OCI-LY1 (cell line): Measurements from ENCODE around the gene PON1.

Experiments used
- H2AFZ ChIP-seq: fragments of 200-600 bp; sonication (generic), shearing (Covaris generic); 2 replicates; pipeline ENCODE4 v1.6.0; 2014; ENCODE audit warnings: antibody characterized with exemption, mild to moderate bottlenecking, low read length
- H3F3A ChIP-seq: fragments of 200-600 bp; sonication (generic), shearing (Covaris generic); 2 replicates; pipeline ENCODE4 v1.6.0; 2014; ENCODE audit warnings: mild to moderate bottlenecking, antibody characterized with exemption, low read length, moderate library complexity; ENCODE audit not compliant: insufficient read depth
- H3K27ac ChIP-seq: fragments of 200-600 bp; sonication (generic); 2 replicates; pipeline ENCODE4 v1.5.1; 2014; ENCODE audit warnings: low read length, mixed run types, mild to moderate bottlenecking, low read depth; ENCODE audit not compliant: poor library complexity, severe bottlenecking
- H3K27me3 ChIP-seq: fragments of 200-600 bp; sonication (generic); 2 replicates; pipeline ENCODE4 v1.6.0; 2014; ENCODE audit warnings: antibody characterized with exemption, mild to moderate bottlenecking, low read length, moderate library complexity; ENCODE audit not compliant: insufficient read depth
- H3K36me3 ChIP-seq: fragments of 200-600 bp; sonication (generic); 2 replicates; pipeline ENCODE4 v1.6.1; 2014; ENCODE audit warnings: mild to moderate bottlenecking, antibody characterized with exemption, low read length, moderate library complexity, mixed read lengths; ENCODE audit not compliant: insufficient read depth
- H3K4me1 ChIP-seq: fragments of 200-600 bp; sonication (generic); 2 replicates; pipeline ENCODE4 v1.5.1; 2014; ENCODE audit warnings: mild to moderate bottlenecking, low read length, moderate library complexity; ENCODE audit not compliant: insufficient read depth, severe bottlenecking
- H3K4me2 ChIP-seq: fragments of 200-600 bp; sonication (generic), shearing (Covaris generic); 2 replicates; pipeline ENCODE4 v1.6.1; 2014; ENCODE audit warnings: low read length
- H3K4me3 ChIP-seq: fragments of 200-600 bp; sonication (generic); 2 replicates; pipeline ENCODE4 v1.5.1; 2014; ENCODE audit warnings: low read length, low read depth, mild to moderate bottlenecking, mixed read lengths; ENCODE audit not compliant: poor library complexity, severe bottlenecking
- H3K79me2 ChIP-seq: fragments of 200-600 bp; shearing (Covaris generic); 2 replicates; pipeline ENCODE4 v1.6.1; 2016; ENCODE audit warnings: mixed run types, low read length, mixed read lengths; ENCODE audit not compliant: insufficient read depth
- H3K9ac ChIP-seq: fragments of 200-600 bp; sonication (generic), shearing (Covaris generic); 2 replicates; pipeline ENCODE4 v1.6.1; 2014; ENCODE audit warnings: mild to moderate bottlenecking, low read length, mixed read lengths
- H3K9me2 ChIP-seq: fragments of 200-600 bp; sonication (generic), shearing (Covaris generic); 2 replicates; pipeline ENCODE4 v1.6.1; 2014; ENCODE audit warnings: low read depth, mild to moderate bottlenecking, low read length, mixed read lengths
- H3K9me3 ChIP-seq: fragments of 200-600 bp; shearing (Covaris generic); 2 replicates; pipeline ENCODE4 v1.6.1; 2014; ENCODE audit warnings: low read length, mixed read lengths
- H4K20me1 ChIP-seq: fragments of 200-600 bp; sonication (generic), shearing (Covaris generic); 2 replicates; pipeline ENCODE4 v1.6.0; 2016; ENCODE audit warnings: mild to moderate bottlenecking, low read length; ENCODE audit not compliant: insufficient read depth
- EZH2 ChIP-seq: fragments of 200-600 bp; sonication (generic), shearing (Covaris generic); IDR thresholded peaks from 2 replicates; pipeline ENCODE4 v1.8.0; 2017; ENCODE audit warnings: borderline replicate concordance, mixed run types, mild to moderate bottlenecking, antibody characterized with exemption, low read length, moderate library complexity, mixed read lengths
- TF ChIP-seq, protein P1 (sequence below): fragments of 200-600 bp; sonication (generic), shearing (Covaris generic); IDR thresholded peaks from 2 replicates; pipeline ENCODE4 v1.5.1; 2017; ENCODE audit warnings: mild to moderate bottlenecking, antibody characterized with exemption, low read length, moderate library complexity, mixed read lengths

PON1 gene

GRCh38 chr7:95318501-95319100 is 5.7 kb downstream of the PON1 start:
- Histone ChIP-seq H4K20me1 (no peaks in the 10 kb centered on the region), H3K4me2 (no peak overlapping the region), H3K9me2 (no peaks in the 10 kb centered on the region), H3K36me3 (no peaks in the 10 kb centered on the region), H3K4me1 (no peaks in the 10 kb centered on the region), H3F3A (no peaks in the 10 kb centered on the region), H3K79me2 (no peaks in the 10 kb centered on the region), H3K27me3 (no peaks in the 10 kb centered on the region), H2AFZ (no peak overlapping the region), H3K9me3 (no peaks in the 10 kb centered on the region), H3K4me3 (no peak overlapping the region), H3K27ac (no peak overlapping the region), H3K9ac (no peak overlapping the region)
- no peak for TF ChIP-seq EZH2
- TF ChIP-seq, protein P1, sequence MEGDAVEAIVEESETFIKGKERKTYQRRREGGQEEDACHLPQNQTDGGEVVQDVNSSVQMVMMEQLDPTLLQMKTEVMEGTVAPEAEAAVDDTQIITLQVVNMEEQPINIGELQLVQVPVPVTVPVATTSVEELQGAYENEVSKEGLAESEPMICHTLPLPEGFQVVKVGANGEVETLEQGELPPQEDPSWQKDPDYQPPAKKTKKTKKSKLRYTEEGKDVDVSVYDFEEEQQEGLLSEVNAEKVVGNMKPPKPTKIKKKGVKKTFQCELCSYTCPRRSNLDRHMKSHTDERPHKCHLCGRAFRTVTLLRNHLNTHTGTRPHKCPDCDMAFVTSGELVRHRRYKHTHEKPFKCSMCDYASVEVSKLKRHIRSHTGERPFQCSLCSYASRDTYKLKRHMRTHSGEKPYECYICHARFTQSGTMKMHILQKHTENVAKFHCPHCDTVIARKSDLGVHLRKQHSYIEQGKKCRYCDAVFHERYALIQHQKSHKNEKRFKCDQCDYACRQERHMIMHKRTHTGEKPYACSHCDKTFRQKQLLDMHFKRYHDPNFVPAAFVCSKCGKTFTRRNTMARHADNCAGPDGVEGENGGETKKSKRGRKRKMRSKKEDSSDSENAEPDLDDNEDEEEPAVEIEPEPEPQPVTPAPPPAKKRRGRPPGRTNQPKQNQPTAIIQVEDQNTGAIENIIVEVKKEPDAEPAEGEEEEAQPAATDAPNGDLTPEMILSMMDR = no peak

DNA sequence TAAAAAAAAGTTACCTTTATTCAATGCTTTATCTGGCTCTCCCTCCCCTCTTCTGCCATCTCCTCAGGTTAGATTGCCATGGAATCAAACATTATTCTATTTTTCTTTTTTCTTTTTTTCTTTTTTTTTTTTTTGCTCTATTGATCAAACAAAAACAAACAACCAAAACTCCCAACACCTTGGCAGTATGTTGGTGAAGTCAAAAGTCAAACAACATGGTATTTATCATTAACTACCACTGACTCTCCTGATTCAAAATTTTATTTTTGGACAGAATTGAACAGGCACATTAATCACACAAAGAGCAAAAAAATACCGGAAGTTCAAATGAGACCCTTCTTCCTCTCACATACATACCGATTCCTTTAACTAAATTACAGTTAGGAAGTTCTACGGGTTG is 6.4 kb downstream of the PON1 start:
- no peak for TF ChIP-seq EZH2
- H3K79me2 ChIP-seq = no peaks in the 10 kb centered on the region
- H3K4me1 ChIP-seq = no peaks in the 10 kb centered on the region
- H3K4me3 ChIP-seq = no peak overlapping the region
- H3K9ac ChIP-seq = no peak overlapping the region
- no peaks in the 10 kb centered on the region for H3K9me3 ChIP-seq
- H3K4me2 ChIP-seq = no peak overlapping the region
- no peaks in the 10 kb centered on the region for H3F3A ChIP-seq
- no peaks in the 10 kb centered on the region for H4K20me1 ChIP-seq
- no peak overlapping the region for H2AFZ ChIP-seq
- H3K36me3 ChIP-seq = no peaks in the 10 kb centered on the region
- H3K27me3 ChIP-seq = no peaks in the 10 kb centered on the region
- H3K27ac ChIP-seq = no peak overlapping the region
- no peaks in the 10 kb centered on the region for H3K9me2 ChIP-seq

- H3K4me2 ChIP-seq = no peak overlapping the region
- no peaks in the 10 kb centered on the region for H3K27me3 ChIP-seq
- no peak overlapping the region for H3K4me3 ChIP-seq
- no peak overlapping the region for H3K27ac ChIP-seq
- H2AFZ ChIP-seq = no peak overlapping the region
- no peaks in the 10 kb centered on the region for H3K4me1 ChIP-seq
- H3K9me2 ChIP-seq = no peaks in the 10 kb centered on the region
- H4K20me1 ChIP-seq = no peaks in the 10 kb centered on the region
- no peaks in the 10 kb centered on the region for H3F3A ChIP-seq
- H3K9me3 ChIP-seq = no peaks in the 10 kb centered on the region
- TF ChIP-seq EZH2 = no peak
- TF ChIP-seq, protein P1 = no peak
- no peaks in the 10 kb centered on the region for H3K79me2 ChIP-seq
- H3K36me3 ChIP-seq = no peaks in the 10 kb centered on the region
- H3K9ac ChIP-seq = no peak overlapping the region
These were observed 6.8 kb downstream of the PON1 start for GRCh38 chr7:95317546-95317945.

GRCh38 chr7:95316588-95316987 is 7.7 kb downstream of the PON1 start:
- no peaks in the 10 kb centered on the region for H3F3A ChIP-seq
- no peak overlapping the region for H2AFZ ChIP-seq
- no peaks in the 10 kb centered on the region for H3K27me3 ChIP-seq
- H3K79me2 ChIP-seq = no peaks in the 10 kb centered on the region
- no peak overlapping the region for H3K9ac ChIP-seq
- no peaks in the 10 kb centered on the region for H3K36me3 ChIP-seq
- no peak overlapping the region for H3K4me2 ChIP-seq
- no peaks in the 10 kb centered on the region for H3K4me1 ChIP-seq
- no peaks in the 10 kb centered on the region for H3K9me2 ChIP-seq
- TF ChIP-seq EZH2 = no peak
- TF ChIP-seq, protein P1 = no peak
- H4K20me1 ChIP-seq = no peaks in the 10 kb centered on the region
- no peak overlapping the region for H3K27ac ChIP-seq
- H3K9me3 ChIP-seq = no peaks in the 10 kb centered on the region
- no peak overlapping the region for H3K4me3 ChIP-seq
